HEK293T (cell line): ENCODE data around the gene CRCP.
"Not testable (repeated sequence)": the region's sequence is repeated elsewhere in the genome, so short reads cannot be mapped to it uniquely, and the experiment has no call there.

Source experiments
- CTCF ChIA-PET: fragments of 350-600 bp; formaldehyde crosslinking; extraction: SDS; loops from one replicate; lab custom pipeline; 2021; ENCODE audit warnings: antibody characterized with exemption, inconsistent platforms; lab: Yijun Ruan, JAX
- POLR2A ChIA-PET: fragments of 350-600 bp; formaldehyde crosslinking; extraction: SDS; loops from one replicate; lab custom pipeline; 2020; ENCODE audit warnings: antibody characterized with exemption, inconsistent platforms; lab: Yijun Ruan, JAX
- DNase-seq: peaks from one replicate; pipeline ENCODE4 v3.0.0; 2012; ENCODE audit warnings: mixed read lengths; ENCODE audit errors: extremely low spot score
- ARNT ChIP-seq: fragments of 450-650 bp; IDR thresholded peaks from 2 replicates; pipeline ENCODE4 v1.6.1; 2017; ENCODE audit warnings: mild to moderate bottlenecking
- BHLHE40 ChIP-seq: fragments of 450-650 bp; IDR thresholded peaks from 2 replicates; pipeline ENCODE4 v1.6.1; 2016; ENCODE audit warnings: mild to moderate bottlenecking, moderate library complexity, borderline replicate concordance
- CTBP1 ChIP-seq: fragments of 450-650 bp; IDR thresholded peaks from 2 replicates; pipeline ENCODE4 v1.6.1; 2016; ENCODE audit warnings: borderline replicate concordance
- ELF4 ChIP-seq: fragments of 450-650 bp; IDR thresholded peaks from 2 replicates; pipeline ENCODE4 v1.6.1; 2017; ENCODE audit warnings: antibody characterized with exemption
- FOXA1 ChIP-seq: fragments of 450-650 bp; IDR thresholded peaks from 2 replicates; pipeline ENCODE4 v1.6.1; 2016; ENCODE audit warnings: mild to moderate bottlenecking
- FOXK2 ChIP-seq: fragments of 450-650 bp; IDR thresholded peaks from 2 replicates; pipeline ENCODE4 v1.6.1; 2016; ENCODE audit warnings: mild to moderate bottlenecking
- FOXM1 ChIP-seq: fragments of 450-650 bp; IDR thresholded peaks from 2 replicates; pipeline ENCODE4 v1.6.1; 2017; ENCODE audit warnings: mild to moderate bottlenecking, borderline replicate concordance
- HDGF ChIP-seq: fragments of 450-650 bp; IDR thresholded peaks from 2 replicates; pipeline ENCODE4 v1.6.1; 2017; ENCODE audit warnings: antibody characterized with exemption, borderline replicate concordance
- L3MBTL2 ChIP-seq: fragments of 450-650 bp; conservative IDR thresholded peaks from 2 replicates; pipeline ENCODE4 v1.6.1; 2016; ENCODE audit warnings: mild to moderate bottlenecking
- LEF1 ChIP-seq: fragments of 450-650 bp; IDR thresholded peaks from 2 replicates; pipeline ENCODE4 v1.6.1; 2017; ENCODE audit warnings: mild to moderate bottlenecking, borderline replicate concordance
- NFRKB ChIP-seq: fragments of 450-650 bp; IDR thresholded peaks from 2 replicates; pipeline ENCODE4 v1.6.1; 2016; ENCODE audit warnings: mild to moderate bottlenecking, moderate library complexity
- SP1 ChIP-seq: fragments of 450-650 bp; IDR thresholded peaks from 2 replicates; pipeline ENCODE4 v1.6.1; 2017
- SUZ12 ChIP-seq: fragments of 450-650 bp; IDR thresholded peaks from 2 replicates; pipeline ENCODE4 v1.6.1; 2016; ENCODE audit warnings: mild to moderate bottlenecking
- TARDBP ChIP-seq: fragments of 450-650 bp; IDR thresholded peaks from 2 replicates; pipeline ENCODE4 v1.6.1; 2016
- ZNF384 ChIP-seq: fragments of 450-650 bp; IDR thresholded peaks from 2 replicates; pipeline ENCODE4 v1.6.1; 2016
- TF ChIP-seq, protein P1 (sequence below): fragments of 450-650 bp; IDR thresholded peaks from 2 replicates; pipeline ENCODE4 v1.6.1; 2016

CRCP gene

DNA sequence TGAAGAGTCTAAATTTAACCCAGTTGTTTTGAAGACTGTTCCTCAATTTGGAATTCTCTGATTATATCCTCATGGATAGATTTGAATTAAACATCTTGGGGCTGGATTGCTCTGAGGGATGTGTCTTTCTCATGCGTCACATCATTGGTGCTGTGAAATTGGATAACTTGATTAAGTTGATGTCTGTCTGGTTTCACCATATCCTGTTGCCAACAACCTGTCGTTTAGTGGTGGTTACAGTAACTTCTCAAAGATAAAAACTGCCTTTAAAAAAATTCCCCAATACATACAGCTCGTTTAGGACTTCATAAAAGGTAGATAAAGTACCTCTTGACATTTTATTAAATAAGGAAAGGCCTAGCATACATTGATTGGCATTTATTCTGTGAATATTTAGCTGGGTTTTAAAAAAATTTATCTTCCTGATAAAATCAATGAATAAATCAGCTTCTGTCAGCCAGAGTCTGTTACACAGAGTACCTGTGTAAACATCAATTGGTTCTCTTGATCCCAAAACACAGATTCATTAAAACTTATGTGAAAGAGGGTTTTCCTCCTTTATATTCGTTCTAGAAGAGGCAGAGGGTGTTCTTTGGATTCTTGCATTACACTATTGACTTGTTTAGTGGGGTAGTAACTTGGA lies 10.5 kb downstream of the CRCP start:
- TF ChIP-seq, protein P1, sequence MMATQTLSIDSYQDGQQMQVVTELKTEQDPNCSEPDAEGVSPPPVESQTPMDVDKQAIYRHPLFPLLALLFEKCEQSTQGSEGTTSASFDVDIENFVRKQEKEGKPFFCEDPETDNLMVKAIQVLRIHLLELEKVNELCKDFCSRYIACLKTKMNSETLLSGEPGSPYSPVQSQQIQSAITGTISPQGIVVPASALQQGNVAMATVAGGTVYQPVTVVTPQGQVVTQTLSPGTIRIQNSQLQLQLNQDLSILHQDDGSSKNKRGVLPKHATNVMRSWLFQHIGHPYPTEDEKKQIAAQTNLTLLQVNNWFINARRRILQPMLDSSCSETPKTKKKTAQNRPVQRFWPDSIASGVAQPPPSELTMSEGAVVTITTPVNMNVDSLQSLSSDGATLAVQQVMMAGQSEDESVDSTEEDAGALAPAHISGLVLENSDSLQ = peak; percentile 29; the same call in 1 of the 2 replicates
- no peak for TF ChIP-seq ZNF384
- DNase-seq = no peak
- ChIA-PET POLR2A (interaction anchor here (3.1 kb wide), 1 partner anchor 11 kb away, joined by 21 read pairs; the partner anchor contains the start of gene CRCP), CTCF (no interaction called here)

DNA sequence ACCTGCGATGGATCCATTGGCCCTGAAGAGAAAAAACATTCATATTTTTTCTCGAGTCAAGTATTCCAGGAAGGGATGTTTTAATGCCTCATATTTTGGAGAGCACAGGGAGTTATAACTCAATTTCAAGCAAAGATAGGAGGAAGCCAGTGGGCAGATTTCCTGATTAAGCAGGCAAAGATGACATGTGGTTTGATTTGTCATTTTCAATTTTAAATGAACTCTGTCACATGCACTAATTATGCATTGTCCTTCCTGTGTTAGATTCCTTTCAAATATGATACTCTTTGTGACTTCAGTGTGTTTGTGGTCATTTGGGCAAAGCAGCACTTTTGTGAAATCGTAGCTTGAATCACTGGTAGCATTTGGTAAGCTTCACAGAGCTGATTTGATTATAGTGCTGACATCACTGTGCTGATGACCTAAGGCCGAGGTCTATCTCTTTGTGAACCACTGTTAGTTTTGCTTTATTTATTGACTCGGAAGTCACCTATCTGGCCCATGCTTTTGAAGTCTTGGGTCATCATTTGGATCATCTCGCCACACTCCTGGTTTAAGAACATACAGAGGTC lies 11.2 kb downstream of the CRCP start:
- CTCF ChIA-PET = not testable (repeated sequence)
- POLR2A ChIA-PET = interaction anchor here (3.1 kb wide), 1 partner anchor 11 kb away, joined by 21 read pairs; the partner anchor contains the start of gene CRCP

DNA sequence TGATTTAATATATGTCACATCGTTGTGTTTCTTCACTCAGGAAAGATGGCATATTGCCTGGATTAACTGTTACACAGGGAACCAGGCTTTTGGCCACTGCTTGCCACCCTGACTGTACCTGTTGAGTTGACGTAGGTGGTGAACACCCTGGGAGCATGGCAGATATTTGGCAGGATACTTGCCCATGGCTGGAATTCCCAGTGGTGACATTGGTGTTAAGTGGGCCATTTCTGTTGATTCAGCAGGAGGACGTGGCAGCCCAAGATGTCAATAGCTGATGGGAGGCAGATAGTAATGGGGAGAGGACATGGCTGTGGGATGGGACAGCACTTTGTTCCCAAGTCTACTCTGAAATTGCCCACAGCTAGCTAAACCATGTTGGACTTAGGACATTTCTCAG lies 12.5 kb downstream of the CRCP start:
- CTCF ChIA-PET, DNase-seq: not testable (repeated sequence)
- POLR2A ChIA-PET = interaction anchor here (1.3 kb wide), 1 partner anchor 13 kb away, joined by 4 read pairs; the partner anchor contains the start of gene CRCP

More for the DNA sequence above, 11.2 kb downstream of the CRCP start:
- not testable (repeated sequence) for DNase-seq

DNA sequence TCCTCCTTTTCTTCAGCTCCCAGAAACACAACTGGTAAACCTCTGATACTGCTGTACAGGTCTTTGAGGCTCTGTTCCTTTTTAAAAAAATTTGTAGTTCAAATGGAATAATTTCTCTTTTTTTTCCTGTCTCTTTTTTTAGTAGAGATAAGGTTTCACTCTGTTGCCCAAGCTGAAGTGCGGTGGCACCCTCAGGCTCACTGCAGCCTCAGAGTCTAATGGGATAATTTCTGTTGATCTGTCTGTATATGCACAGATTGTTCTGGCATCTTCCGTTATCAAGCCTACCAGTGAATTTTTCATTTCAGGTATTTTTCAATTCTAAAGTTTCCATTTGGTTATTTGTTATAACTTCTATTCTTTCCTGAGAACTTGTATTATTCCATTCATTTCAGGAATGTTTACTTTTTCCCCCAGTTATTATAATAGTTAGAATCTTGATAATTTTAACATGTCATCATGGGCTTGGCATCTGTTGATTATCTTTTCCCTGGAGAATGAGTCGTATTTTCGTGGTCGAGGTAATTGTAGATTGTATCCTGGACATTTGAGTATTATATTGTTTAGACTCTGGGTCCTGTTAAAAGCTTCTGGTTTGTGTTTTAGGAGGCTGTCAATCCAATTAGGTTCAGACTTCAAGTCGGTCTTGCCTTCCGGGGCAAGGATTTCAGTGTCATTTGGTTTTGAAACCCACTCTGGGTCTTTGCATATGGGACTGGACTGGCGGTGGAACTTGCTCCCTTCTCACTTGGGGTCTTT lies 24.5 kb downstream of the CRCP start:
- ChIA-PET CTCF (no interaction called here), POLR2A (no interaction called here)
- no peak for TF ChIP-seq CTBP1
- TF ChIP-seq FOXM1 = no peak
- TF ChIP-seq ARNT = no peak
- TF ChIP-seq, protein P1 = no peak
- TF ChIP-seq SP1 = no peak
- no peak for TF ChIP-seq BHLHE40
- TF ChIP-seq FOXK2 = no peak
- TF ChIP-seq SUZ12 = no peak
- TF ChIP-seq NFRKB = no peak
- TF ChIP-seq FOXA1 = no peak
- TF ChIP-seq TARDBP = no peak
- no peak for TF ChIP-seq LEF1
- TF ChIP-seq HDGF = no peak
- TF ChIP-seq ELF4 = no peak
- no peak for TF ChIP-seq ZNF384
- TF ChIP-seq L3MBTL2 = no peak
- DNase-seq = no peak

DNA sequence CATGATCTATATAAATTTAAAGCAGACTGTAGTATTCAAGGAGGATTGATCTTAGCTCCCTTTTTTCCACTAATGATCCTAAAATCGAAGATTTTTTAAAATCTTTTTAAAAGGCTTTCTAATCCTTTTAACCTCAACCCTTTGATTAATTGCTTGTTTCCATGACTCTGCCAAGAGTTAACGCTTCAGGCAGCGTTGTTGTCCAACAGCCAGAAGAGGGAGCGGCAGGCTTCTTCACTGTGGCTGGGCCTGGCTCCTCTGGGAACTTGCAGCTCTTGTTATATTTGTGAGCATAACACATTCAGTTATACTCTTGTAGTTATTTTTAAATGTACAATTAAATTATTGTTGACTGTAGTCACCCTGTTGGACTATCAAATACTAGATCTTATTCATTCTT lies 26.3 kb downstream of the CRCP start:
- peak; percentile 31 for DNase-seq
- TF ChIP-seq, protein P1 = 0 out of 2 replicates have a peak, but pooled peaks have one; percentile 8
- TF ChIP-seq ARNT = no peak
- POLR2A ChIA-PET = no interaction called here
- CTCF ChIA-PET = interaction anchor here (0.7 kb wide), 1 partner anchor 8 kb away, joined by 3 read pairs; no protein-coding TSS in a partner anchor

DNA sequence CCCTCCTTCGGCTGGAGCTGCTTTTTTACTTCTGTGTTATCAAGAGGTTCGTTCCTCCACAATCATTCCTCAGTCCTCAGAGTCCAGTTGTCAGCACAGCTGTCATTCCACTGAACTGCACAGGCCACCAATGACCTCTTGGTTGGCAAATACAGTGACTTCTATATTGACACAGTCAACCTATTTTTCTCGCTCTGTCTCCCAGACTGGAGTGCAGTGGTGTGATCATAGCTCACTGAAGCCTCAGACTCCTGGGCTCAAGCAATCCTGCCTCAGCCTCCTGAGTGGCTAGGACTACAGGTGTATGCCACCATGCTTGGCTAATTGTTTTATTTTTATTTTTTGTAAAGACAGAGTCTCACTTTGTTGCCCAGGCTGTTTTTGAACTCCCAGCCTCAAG lies 27.7 kb downstream of the CRCP start:
- no peak for DNase-seq
- TF ChIP-seq FOXK2 = no peak
- TF ChIP-seq NFRKB = no peak
- no peak for TF ChIP-seq FOXM1
- TF ChIP-seq FOXA1 = no peak
- no peak for TF ChIP-seq LEF1
- TF ChIP-seq, protein P1 = no peak
- TF ChIP-seq HDGF = no peak
- TF ChIP-seq SUZ12 = no peak
- TF ChIP-seq ELF4 = no peak
- TF ChIP-seq ZNF384 = no peak
- no peak for TF ChIP-seq L3MBTL2
- no peak for TF ChIP-seq SP1
- no peak for TF ChIP-seq TARDBP
- CTCF ChIA-PET = no interaction called here
- POLR2A ChIA-PET = no interaction called here
